ENCODE data around the gene ITPKB.
"Not testable (repeated sequence)": the region's sequence is repeated elsewhere in the genome, so short reads cannot be mapped to it uniquely, and the experiment has no call there.

Gene ITPKB

DNA sequence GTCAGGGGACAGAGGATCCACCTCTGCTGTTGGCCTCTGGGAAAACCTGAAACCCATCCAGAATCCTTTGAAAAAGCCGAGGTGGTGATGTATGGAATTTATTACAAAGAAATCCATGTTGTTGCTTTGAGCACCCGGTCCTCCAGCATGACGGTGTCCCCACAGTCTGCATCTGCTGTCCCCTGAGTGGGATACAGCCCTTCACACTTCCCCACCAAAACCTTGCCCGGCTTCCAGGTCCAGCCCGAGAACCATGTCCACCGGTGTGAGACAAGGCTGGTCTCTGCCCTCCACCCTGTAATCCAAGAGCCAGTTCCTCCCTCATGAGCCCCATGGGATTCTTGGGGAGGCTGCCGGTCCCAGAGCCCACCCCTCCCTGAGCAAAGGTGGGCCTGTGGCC lies 120.1 kb downstream of the ITPKB start:
- no peak overlapping the region for H2AFZ ChIP-seq (ENCODE audit: low read length)
- H3K9ac ChIP-seq (ENCODE audit: low read length) = no peak overlapping the region
- no peaks in the 10 kb centered on the region for H3K79me2 ChIP-seq (ENCODE audit: insufficient read depth, low read length)
- no peaks in the 10 kb centered on the region for H3K4me1 ChIP-seq (ENCODE audit: insufficient read depth, low read length, severe bottlenecking)
- no peaks in the 10 kb centered on the region for H3K9me3 ChIP-seq (ENCODE audit: low read length)
- H3K27ac ChIP-seq (ENCODE audit: low read depth, low read length, poor library complexity, severe bottlenecking) = no peak overlapping the region
- H3F3A ChIP-seq (ENCODE audit: insufficient read depth, low read length) = no peaks in the 10 kb centered on the region
- H3K4me2 ChIP-seq (ENCODE audit: low read length) = no peak overlapping the region
- no peaks in the 10 kb centered on the region for H3K27me3 ChIP-seq (ENCODE audit: insufficient read depth, low read length)
- no peak overlapping the region for H3K4me3 ChIP-seq (ENCODE audit: low read depth, low read length, poor library complexity, severe bottlenecking)
- H3K9me2 ChIP-seq (ENCODE audit: low read depth, low read length) = no peaks in the 10 kb centered on the region
- H3K36me3 ChIP-seq (ENCODE audit: insufficient read depth, low read length) = no peaks in the 10 kb centered on the region
- H4K20me1 ChIP-seq (ENCODE audit: insufficient read depth, low read length) = no peaks in the 10 kb centered on the region
- no peak for TF ChIP-seq EZH2 (IDR thresholded peaks at IDR 0.05; ENCODE audit: borderline replicate concordance, low read length)
- TF ChIP-seq, protein P1, sequence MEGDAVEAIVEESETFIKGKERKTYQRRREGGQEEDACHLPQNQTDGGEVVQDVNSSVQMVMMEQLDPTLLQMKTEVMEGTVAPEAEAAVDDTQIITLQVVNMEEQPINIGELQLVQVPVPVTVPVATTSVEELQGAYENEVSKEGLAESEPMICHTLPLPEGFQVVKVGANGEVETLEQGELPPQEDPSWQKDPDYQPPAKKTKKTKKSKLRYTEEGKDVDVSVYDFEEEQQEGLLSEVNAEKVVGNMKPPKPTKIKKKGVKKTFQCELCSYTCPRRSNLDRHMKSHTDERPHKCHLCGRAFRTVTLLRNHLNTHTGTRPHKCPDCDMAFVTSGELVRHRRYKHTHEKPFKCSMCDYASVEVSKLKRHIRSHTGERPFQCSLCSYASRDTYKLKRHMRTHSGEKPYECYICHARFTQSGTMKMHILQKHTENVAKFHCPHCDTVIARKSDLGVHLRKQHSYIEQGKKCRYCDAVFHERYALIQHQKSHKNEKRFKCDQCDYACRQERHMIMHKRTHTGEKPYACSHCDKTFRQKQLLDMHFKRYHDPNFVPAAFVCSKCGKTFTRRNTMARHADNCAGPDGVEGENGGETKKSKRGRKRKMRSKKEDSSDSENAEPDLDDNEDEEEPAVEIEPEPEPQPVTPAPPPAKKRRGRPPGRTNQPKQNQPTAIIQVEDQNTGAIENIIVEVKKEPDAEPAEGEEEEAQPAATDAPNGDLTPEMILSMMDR (IDR thresholded peaks at IDR 0.05; ENCODE audit: low read length) = no peak

- H3K9me2 ChIP-seq (ENCODE audit: low read depth, low read length) = no peaks in the 10 kb centered on the region
- H4K20me1 ChIP-seq (ENCODE audit: insufficient read depth, low read length) = no peaks in the 10 kb centered on the region
Measured at GRCh38 chr1:226618380-226618779, 120.7 kb downstream of the ITPKB start.

DNA sequence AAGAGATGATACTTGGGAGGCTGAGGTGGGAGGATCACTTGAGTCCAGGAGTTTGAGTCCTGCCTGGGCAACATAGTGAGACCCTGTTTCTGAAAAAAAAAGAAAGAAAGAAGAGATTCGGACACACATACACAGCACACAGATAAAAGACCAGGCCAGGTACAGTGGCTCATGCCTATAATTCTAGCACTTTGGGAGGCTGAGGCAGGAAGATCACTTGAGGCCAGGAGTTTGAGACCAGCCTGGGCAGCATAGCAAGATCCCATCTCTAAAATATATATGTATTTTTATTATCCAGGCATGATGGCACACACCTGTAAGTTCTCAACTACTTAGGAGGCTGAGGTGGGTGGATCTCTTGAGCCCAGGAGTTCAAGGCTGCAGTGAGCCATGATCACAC lies 121.4 kb downstream of the ITPKB start:
- not testable (repeated sequence) for H3K4me3 ChIP-seq (ENCODE audit: low read depth, low read length, poor library complexity, severe bottlenecking); H3K9me3 ChIP-seq (ENCODE audit: low read length); H4K20me1 ChIP-seq (ENCODE audit: insufficient read depth, low read length); H3K27me3 ChIP-seq (ENCODE audit: insufficient read depth, low read length); H3K4me2 ChIP-seq (ENCODE audit: low read length); H3K79me2 ChIP-seq (ENCODE audit: insufficient read depth, low read length); H3K27ac ChIP-seq (ENCODE audit: low read depth, low read length, poor library complexity, severe bottlenecking); H3K9ac ChIP-seq (ENCODE audit: low read length); H2AFZ ChIP-seq (ENCODE audit: low read length); H3K9me2 ChIP-seq (ENCODE audit: low read depth, low read length); H3K4me1 ChIP-seq (ENCODE audit: insufficient read depth, low read length, severe bottlenecking); H3K36me3 ChIP-seq (ENCODE audit: insufficient read depth, low read length); H3F3A ChIP-seq (ENCODE audit: insufficient read depth, low read length)

More at GRCh38 chr1:226618380-226618779, 120.7 kb downstream of the ITPKB start:
- H3K4me1 ChIP-seq (ENCODE audit: insufficient read depth, low read length, severe bottlenecking) = no peaks in the 10 kb centered on the region
- no peak overlapping the region for H3K27ac ChIP-seq (ENCODE audit: low read depth, low read length, poor library complexity, severe bottlenecking)
- no peaks in the 10 kb centered on the region for H3K79me2 ChIP-seq (ENCODE audit: insufficient read depth, low read length)
- H3K9ac ChIP-seq (ENCODE audit: low read length) = no peak overlapping the region
- no peak overlapping the region for H2AFZ ChIP-seq (ENCODE audit: low read length)
- H3K9me3 ChIP-seq (ENCODE audit: low read length) = no peaks in the 10 kb centered on the region
- no peaks in the 10 kb centered on the region for H3K27me3 ChIP-seq (ENCODE audit: insufficient read depth, low read length)
- no peak overlapping the region for H3K4me3 ChIP-seq (ENCODE audit: low read depth, low read length, poor library complexity, severe bottlenecking)
- H3F3A ChIP-seq (ENCODE audit: insufficient read depth, low read length) = no peaks in the 10 kb centered on the region
- H3K4me2 ChIP-seq (ENCODE audit: low read length) = no peak overlapping the region
- H3K36me3 ChIP-seq (ENCODE audit: insufficient read depth, low read length) = no peaks in the 10 kb centered on the region
- TF ChIP-seq EZH2 (IDR thresholded peaks at IDR 0.05; ENCODE audit: borderline replicate concordance, low read length) = no peak
- TF ChIP-seq, protein P1 (IDR thresholded peaks at IDR 0.05; ENCODE audit: low read length) = no peak

DNA sequence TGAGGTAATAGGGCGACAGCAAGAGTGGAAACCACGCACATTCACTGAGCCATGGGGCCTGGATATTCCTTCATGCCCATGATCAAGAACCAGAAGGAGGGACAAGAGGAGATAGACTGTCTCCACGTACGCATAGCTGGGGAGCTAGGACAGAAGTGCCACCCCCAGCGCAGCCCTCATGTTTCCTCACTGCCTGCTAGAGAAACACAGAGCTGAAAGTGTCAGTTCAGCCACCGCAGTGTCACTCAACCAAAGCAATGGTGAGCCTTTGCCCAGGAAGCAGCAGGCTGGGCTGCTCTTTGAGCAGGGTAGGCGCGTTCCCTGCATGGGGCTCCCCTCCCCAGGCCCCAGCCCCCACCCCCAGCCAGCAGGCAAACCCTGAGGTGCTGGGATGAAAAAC lies 122.0 kb downstream of the ITPKB start:
- Histone ChIP-seq H3K4me3 (ENCODE audit: low read depth, low read length, poor library complexity, severe bottlenecking) (no peak overlapping the region), H3K79me2 (ENCODE audit: insufficient read depth, low read length) (no peaks in the 10 kb centered on the region), H3K9me3 (ENCODE audit: low read length) (no peaks in the 10 kb centered on the region), H2AFZ (ENCODE audit: low read length) (no peak overlapping the region), H3K27ac (ENCODE audit: low read depth, low read length, poor library complexity, severe bottlenecking) (no peak overlapping the region), H3K4me1 (ENCODE audit: insufficient read depth, low read length, severe bottlenecking) (no peaks in the 10 kb centered on the region), H4K20me1 (ENCODE audit: insufficient read depth, low read length) (no peaks in the 10 kb centered on the region), H3K27me3 (ENCODE audit: insufficient read depth, low read length) (no peaks in the 10 kb centered on the region), H3K9ac (ENCODE audit: low read length) (no peak overlapping the region), H3K9me2 (ENCODE audit: low read depth, low read length) (no peaks in the 10 kb centered on the region), H3F3A (ENCODE audit: insufficient read depth, low read length) (no peaks in the 10 kb centered on the region), H3K36me3 (ENCODE audit: insufficient read depth, low read length) (no peaks in the 10 kb centered on the region), H3K4me2 (ENCODE audit: low read length) (no peak overlapping the region)
- TF ChIP-seq EZH2 (IDR thresholded peaks at IDR 0.05; ENCODE audit: borderline replicate concordance, low read length) = no peak
- TF ChIP-seq, protein P1 (IDR thresholded peaks at IDR 0.05; ENCODE audit: low read length) = no peak
